NCI-H2171 treated with DMSO at 0.1 percent for 48 hours (cell line): Measurements from ENCODE around the gene LMTK2.

Experiments
- DNase-seq: peaks from one replicate; lab custom pipeline; 2025; lab: John Stamatoyannopoulos, UW

LMTK2 gene

GRCh38 chr7:98234429-98235147 lies 127.9 kb downstream of the LMTK2 start:
- no peak for DNase-seq

- no peak for DNase-seq
Observed at GRCh38 chr7:98235901-98236300, 129.2 kb downstream of the LMTK2 start.

GRCh38 chr7:98236355-98237185 lies 129.9 kb downstream of the LMTK2 start:
- no peak for DNase-seq

- no peak for DNase-seq
Observed at GRCh38 chr7:98238076-98238475, 131.4 kb downstream of the LMTK2 start.

GRCh38 chr7:98238976-98239375 lies 132.3 kb downstream of the LMTK2 start:
- DNase-seq: no peak

GRCh38 chr7:98240961-98241673 lies 134.5 kb downstream of the LMTK2 start:
- DNase-seq: no peak

- no peak for DNase-seq
Observed at GRCh38 chr7:98241674-98242241, 135.1 kb downstream of the LMTK2 start.

GRCh38 chr7:98242342-98242741 lies 135.7 kb downstream of the LMTK2 start:
- DNase-seq: no peak

GRCh38 chr7:98242934-98243333 lies 136.3 kb downstream of the LMTK2 start:
- DNase-seq: no peak

GRCh38 chr7:98244871-98245270 lies 138.2 kb downstream of the LMTK2 start:
- DNase-seq: no peak

- DNase-seq: no peak
Observed at GRCh38 chr7:98248156-98248555, 141.5 kb downstream of the LMTK2 start.

- DNase-seq: no peak
Observed at GRCh38 chr7:98249106-98249505, 142.4 kb downstream of the LMTK2 start.

- DNase-seq: peak; percentile 63
Observed at GRCh38 chr7:98250789-98251188, 144.1 kb downstream of the LMTK2 start.

- DNase-seq: no peak
Observed at GRCh38 chr7:98251231-98251600, 144.6 kb downstream of the LMTK2 start.

GRCh38 chr7:98251601-98252424 lies 145.2 kb downstream of the LMTK2 start, which contains the start of gene TECPR1:
Gene TECPR1, minus strand, starts transcription at chr7:98252232. Its CDS starts 6,086 bp downstream, at chr7:98246146.
- peak; percentile 98 for DNase-seq

- DNase-seq: no peak
Observed at GRCh38 chr7:98252425-98253054, 145.9 kb downstream of the LMTK2 start.

GRCh38 chr7:98254516-98254915 lies 147.9 kb downstream of the LMTK2 start:
- no peak for DNase-seq

- no peak for DNase-seq
Observed at GRCh38 chr7:98254951-98255610, 148.4 kb downstream of the LMTK2 start.

GRCh38 chr7:98256431-98256830 lies 149.8 kb downstream of the LMTK2 start:
- peak; percentile 95 for DNase-seq

- no peak for DNase-seq
Observed at GRCh38 chr7:98257701-98258100, 151.0 kb downstream of the LMTK2 start.
